Fibroblast of the aortic adventitia (primary cell): ENCODE measurements around the gene BPTF. TPM values are rescaled to one million over a fixed set of nuclear protein-coding genes. Genes with fewer than 3 reads are reported as not detected.

Experiments
- DNase-seq: peaks from one replicate; pipeline ENCODE4 v3.0.0-alpha.2; 2010; ENCODE audit warnings: low read depth
- H3K4me3 ChIP-seq: 2 replicates; pipeline ENCODE4 v1.5.1; 2011; ENCODE audit warnings: low read depth, mild to moderate bottlenecking, control low read depth, low read length, moderate library complexity
- CTCF ChIP-seq: IDR thresholded peaks from 2 replicates; pipeline ENCODE4 v1.5.1; 2011; ENCODE audit warnings: mild to moderate bottlenecking, low read length, control low read depth, inconsistent platforms; ENCODE audit not compliant: insufficient read depth
- total RNA-seq: library from RNA; depleted of rRNA; stranded (reverse); fragments of >200 nt; gene quantifications from 2 replicates; pipeline ENCODE4 v1.2.3, GENCODE V29; 2012; ENCODE audit warnings: low replicate concordance

BPTF gene
- total RNA-seq, 1 donor, result 65.4 TPM

- H3K4me3 ChIP-seq, result no peak overlapping the region
- no peak for DNase-seq
- no peak for TF ChIP-seq CTCF
These were observed 40.1 kb downstream of the BPTF start for GRCh38 chr17:67865438-67865837.

- no peak for TF ChIP-seq CTCF
- no peak overlapping the region for H3K4me3 ChIP-seq
- DNase-seq, result no peak
These were observed 42.3 kb downstream of the BPTF start for GRCh38 chr17:67867591-67867990.

GRCh38 chr17:67868176-67868575 lies 42.9 kb downstream of the BPTF start:
- TF ChIP-seq CTCF, result no peak
- peak; percentile 4 for DNase-seq

GRCh38 chr17:67879662-67880061 lies 54.4 kb downstream of the BPTF start:
- no peak overlapping the region for H3K4me3 ChIP-seq
- no peak for TF ChIP-seq CTCF
- DNase-seq, result peak; percentile 6

More at GRCh38 chr17:67868176-67868575, 42.9 kb downstream of the BPTF start:
- H3K4me3 ChIP-seq, result no peak overlapping the region

- DNase-seq, result no peak
- no peak overlapping the region for H3K4me3 ChIP-seq
- TF ChIP-seq CTCF, result no peak
These were observed 55.8 kb downstream of the BPTF start for GRCh38 chr17:67881083-67881482.

- TF ChIP-seq CTCF, result no peak
- no peak overlapping the region for H3K4me3 ChIP-seq
- no peak for DNase-seq
These were observed 59.4 kb downstream of the BPTF start for GRCh38 chr17:67884741-67885140.

GRCh38 chr17:67891481-67892119 lies 66.3 kb downstream of the BPTF start:
- peak; percentile 33 for TF ChIP-seq CTCF
- no peak overlapping the region for H3K4me3 ChIP-seq
- DNase-seq, result peak; percentile 72
